Kidney epithelial cell (primary cell): ENCODE data around the gene TOR1AIP2. TPM values are rescaled to one million over a fixed set of nuclear protein-coding genes. Genes with fewer than 3 reads are reported as not detected.

ENCODE experiments used
- DNase-seq: peaks from one replicate; pipeline ENCODE4 v3.0.0-alpha.2; 2010; ENCODE audit warnings: low read depth
- H3K27me3 ChIP-seq: 2 replicates; pipeline ENCODE4 v1.6.0; 2011; ENCODE audit warnings: low read length; ENCODE audit not compliant: control insufficient read depth, insufficient read depth
- H3K36me3 ChIP-seq: 2 replicates; pipeline ENCODE4 v1.5.1; 2011; ENCODE audit warnings: low read length; ENCODE audit not compliant: control insufficient read depth, insufficient read depth
- H3K4me3 ChIP-seq: 2 replicates; pipeline ENCODE4 v1.5.1; 2011; ENCODE audit warnings: low read depth, mild to moderate bottlenecking, control low read depth, low read length
- total RNA-seq: library from RNA; depleted of rRNA; stranded (reverse); fragments of >200 nt; gene quantifications from 2 replicates; pipeline ENCODE4 v1.2.3, GENCODE V29; 2015
- TF ChIP-seq, protein P1 (sequence below): IDR thresholded peaks from 2 replicates; pipeline ENCODE4 v1.5.1; 2011; ENCODE audit warnings: mild to moderate bottlenecking, moderate library complexity, low read length, control low read depth, inconsistent platforms; ENCODE audit not compliant: insufficient read depth, poor library complexity, severe bottlenecking

TOR1AIP2 gene
- total RNA-seq, 1 donor from 2014 or later, result 64.1 TPM

DNA sequence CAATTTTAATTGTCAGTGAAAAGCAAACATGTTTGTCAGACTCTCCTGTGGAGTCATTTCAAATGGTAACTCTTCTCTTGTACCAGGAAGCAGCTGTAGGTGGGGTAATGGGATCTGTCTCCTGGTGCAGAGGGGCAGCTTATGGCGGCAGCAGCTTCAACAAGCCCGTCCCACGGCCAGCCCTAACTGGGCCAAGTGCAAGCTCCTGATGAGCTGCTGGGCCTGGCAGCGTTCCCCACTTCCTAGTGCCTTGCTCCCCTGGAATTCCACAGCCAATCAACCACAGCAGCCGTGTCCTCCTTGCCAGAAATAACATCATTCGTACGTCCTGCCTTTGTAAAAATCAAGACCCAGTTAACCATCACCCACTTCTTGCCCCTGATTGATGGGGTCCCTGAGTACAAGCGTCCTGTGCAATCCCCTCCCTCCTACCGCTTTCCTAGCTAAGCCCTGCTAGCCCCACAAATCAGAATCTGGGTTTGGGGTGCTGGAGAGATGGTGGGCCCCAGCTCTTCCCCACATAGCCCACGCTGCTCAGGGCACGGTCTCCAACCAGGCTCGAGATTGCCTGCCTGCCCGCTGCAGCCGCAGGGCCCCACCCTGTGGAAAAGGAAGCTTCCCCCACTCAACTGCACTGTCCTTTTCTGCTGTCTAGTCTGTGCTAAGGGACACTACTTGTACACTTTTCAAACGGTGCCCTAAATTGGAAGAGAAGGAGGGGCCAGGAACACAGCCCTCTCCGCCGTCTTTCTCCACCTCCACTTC is 61.2 kb downstream of the TOR1AIP2 start:
- Histone ChIP-seq H3K36me3 (no peaks in the 10 kb centered on the region), H3K4me3 (no peak overlapping the region), H3K27me3 (peaks cover 23% of the 10 kb centered on the region)
- TF ChIP-seq, protein P1, sequence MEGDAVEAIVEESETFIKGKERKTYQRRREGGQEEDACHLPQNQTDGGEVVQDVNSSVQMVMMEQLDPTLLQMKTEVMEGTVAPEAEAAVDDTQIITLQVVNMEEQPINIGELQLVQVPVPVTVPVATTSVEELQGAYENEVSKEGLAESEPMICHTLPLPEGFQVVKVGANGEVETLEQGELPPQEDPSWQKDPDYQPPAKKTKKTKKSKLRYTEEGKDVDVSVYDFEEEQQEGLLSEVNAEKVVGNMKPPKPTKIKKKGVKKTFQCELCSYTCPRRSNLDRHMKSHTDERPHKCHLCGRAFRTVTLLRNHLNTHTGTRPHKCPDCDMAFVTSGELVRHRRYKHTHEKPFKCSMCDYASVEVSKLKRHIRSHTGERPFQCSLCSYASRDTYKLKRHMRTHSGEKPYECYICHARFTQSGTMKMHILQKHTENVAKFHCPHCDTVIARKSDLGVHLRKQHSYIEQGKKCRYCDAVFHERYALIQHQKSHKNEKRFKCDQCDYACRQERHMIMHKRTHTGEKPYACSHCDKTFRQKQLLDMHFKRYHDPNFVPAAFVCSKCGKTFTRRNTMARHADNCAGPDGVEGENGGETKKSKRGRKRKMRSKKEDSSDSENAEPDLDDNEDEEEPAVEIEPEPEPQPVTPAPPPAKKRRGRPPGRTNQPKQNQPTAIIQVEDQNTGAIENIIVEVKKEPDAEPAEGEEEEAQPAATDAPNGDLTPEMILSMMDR, result no peak
- no peak for DNase-seq

DNA sequence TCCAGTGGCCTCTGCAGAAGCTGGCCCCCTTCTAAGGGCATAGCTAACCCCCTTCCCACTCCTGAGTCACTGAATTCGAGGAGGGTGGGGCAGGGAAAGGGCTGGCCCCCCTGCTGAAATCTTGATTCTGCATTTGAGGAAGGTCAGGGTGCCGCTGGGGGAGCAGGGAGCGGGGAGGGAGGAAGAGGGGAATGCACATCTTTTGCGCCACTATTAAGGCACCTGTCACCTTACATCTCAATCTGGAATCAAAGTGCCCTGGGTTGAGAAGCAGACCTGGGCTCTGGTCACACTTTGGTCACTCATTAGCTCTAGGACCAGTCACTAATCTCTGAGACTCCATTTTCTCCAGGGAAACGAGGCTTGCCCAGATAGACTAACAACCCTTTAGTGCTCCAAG is 62.0 kb downstream of the TOR1AIP2 start:
- Histone ChIP-seq H3K4me3 (peak overlapping the region; percentile 50), H3K27me3 (peaks cover 23% of the 10 kb centered on the region)
- TF ChIP-seq, protein P1, result no peak

DNA sequence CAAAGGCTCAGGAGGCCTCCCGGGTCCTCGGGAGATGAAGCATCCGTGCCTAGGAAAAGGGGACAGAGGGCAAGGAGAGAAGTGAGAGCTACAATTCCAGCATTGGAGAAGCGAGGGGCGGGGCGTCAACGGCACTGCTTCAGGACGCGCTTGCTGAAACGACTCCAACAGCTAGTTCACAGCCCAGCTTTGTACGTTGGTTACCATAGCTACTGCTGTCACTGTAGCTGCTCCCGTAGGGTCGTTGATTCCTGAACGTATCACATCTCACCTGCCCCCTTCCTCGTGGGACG is 63.1 kb downstream of the TOR1AIP2 start:
- Histone ChIP-seq H3K36me3 (no peaks in the 10 kb centered on the region), H3K4me3 (peak overlapping the region; percentile 50), H3K27me3 (peaks cover 27% of the 10 kb centered on the region)
- DNase-seq, result no peak
- TF ChIP-seq, protein P1, result no peak

More for the DNA sequence above, 62.0 kb downstream of the TOR1AIP2 start:
- DNase-seq, result no peak
- H3K36me3 ChIP-seq, result no peaks in the 10 kb centered on the region

DNA sequence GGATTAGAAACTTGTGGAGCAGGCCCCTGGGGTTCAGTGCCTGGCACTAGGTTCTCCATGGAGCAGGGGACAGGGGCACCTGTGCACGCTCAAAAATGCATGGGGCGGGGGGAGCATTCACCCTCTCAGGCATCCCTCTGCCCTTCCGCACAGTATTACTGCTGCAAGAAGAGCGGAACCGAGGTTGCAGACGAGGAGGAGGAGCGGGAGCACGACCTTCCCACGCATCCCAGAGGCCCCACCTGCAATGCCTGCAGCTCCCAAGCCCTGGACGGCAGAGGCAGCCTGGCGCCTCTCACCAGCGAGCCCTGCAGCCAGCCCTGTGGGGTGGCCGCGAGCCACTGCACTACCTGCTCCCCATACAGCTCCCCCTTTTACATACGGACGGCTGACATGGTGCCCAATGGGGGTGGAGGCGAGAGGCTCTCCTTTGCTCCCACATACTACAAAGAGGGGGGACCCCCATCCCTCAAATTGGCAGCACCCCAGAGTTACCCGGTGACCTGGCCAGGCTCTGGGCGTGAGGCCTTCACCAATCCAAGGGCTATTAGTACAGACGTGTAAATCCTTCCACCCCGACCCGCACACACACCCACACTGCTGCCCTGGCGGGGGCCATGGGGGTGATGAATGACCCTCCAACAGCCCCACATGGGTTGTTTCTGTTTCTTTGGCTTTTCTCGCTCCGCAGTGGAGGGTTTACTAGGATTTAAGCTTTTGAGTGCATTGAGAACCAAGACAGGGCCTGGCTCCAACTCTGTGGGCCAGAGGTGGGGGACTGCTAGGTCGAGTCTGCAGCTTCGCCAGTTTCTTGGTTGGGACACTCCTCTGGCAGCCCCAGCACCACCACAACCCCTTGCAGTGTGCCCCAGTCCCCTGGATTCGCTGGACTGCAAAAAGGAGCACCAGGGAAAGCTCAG is 63.7 kb downstream of the TOR1AIP2 start:
- TF ChIP-seq, protein P1, result no peak
- H3K27me3 ChIP-seq, result peaks cover 27% of the 10 kb centered on the region
- DNase-seq, result no peak
- H3K36me3 ChIP-seq, result no peaks in the 10 kb centered on the region
- H3K4me3 ChIP-seq, result no peak overlapping the region

DNA sequence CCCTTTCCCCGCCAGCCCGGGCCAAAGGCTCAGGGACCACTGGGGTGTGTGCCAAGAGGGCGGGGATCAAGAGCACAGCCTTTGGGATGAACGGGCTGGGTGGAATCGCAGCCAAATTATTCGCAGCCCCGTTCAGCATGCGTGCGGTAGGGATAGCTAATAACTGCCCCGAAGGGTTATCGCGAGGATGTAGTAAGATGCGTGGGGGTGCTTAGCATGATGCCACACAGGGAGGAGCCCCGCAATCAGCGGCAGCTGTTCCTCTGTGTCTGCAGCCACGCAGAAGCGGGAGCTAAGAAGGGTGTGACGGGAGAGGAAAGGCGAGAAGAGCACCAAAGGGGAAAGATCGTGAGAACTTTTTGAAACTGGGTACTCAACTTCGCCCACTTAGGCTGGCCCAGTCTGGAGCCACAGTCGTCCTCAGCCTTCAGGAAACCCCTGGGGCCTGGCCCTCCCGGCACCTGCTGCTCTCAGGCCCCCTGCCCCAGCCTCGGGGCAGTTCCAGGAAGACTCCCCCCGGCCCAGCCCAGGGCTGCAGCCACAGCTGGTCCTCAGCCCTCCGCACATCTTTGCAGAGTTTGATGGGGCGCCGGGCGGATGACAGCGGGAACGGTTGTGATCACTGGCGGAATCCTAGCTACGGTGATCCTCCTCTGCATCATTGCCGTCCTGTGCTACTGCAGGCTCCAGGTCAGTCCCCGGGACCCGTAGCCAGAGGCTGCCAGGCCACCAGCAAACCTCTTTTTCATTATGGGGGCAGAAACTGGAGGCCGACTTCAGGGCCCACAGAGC is 64.9 kb downstream of the TOR1AIP2 start:
- no peak overlapping the region for H3K4me3 ChIP-seq
- peaks cover 27% of the 10 kb centered on the region for H3K27me3 ChIP-seq
- no peaks in the 10 kb centered on the region for H3K36me3 ChIP-seq
- TF ChIP-seq, protein P1, result no peak
- no peak for DNase-seq
